GM18870 (cell line): ENCODE measurements around the gene PAX8.

Source experiments
- ATAC-seq: cut with Tn5 transposase; IDR thresholded peaks from one replicate; pipeline ENCODE4 v1.9.1; 2021; ENCODE audit warnings: moderate library complexity; ENCODE audit not compliant: unreplicated experiment

Gene PAX8

DNA sequence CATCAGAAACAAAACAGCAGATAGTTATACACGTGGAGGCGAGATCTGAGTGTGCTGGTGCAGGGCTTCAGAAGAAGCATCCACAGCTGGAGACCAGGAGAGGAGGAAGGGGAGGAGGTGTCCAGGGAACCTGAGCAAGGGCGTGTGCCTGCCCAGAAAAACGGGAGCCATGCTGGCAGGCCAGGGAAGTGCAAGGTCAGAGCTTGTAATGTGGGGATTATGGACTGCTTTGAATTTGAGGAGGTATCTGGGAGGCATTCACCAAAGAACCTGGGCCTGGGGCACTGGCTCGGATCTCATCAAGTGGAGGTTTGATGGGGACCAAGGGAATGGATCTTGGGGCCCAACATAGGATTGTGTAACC is 92.3 kb downstream of the PAX8 start:
- ATAC-seq, result no peak

DNA sequence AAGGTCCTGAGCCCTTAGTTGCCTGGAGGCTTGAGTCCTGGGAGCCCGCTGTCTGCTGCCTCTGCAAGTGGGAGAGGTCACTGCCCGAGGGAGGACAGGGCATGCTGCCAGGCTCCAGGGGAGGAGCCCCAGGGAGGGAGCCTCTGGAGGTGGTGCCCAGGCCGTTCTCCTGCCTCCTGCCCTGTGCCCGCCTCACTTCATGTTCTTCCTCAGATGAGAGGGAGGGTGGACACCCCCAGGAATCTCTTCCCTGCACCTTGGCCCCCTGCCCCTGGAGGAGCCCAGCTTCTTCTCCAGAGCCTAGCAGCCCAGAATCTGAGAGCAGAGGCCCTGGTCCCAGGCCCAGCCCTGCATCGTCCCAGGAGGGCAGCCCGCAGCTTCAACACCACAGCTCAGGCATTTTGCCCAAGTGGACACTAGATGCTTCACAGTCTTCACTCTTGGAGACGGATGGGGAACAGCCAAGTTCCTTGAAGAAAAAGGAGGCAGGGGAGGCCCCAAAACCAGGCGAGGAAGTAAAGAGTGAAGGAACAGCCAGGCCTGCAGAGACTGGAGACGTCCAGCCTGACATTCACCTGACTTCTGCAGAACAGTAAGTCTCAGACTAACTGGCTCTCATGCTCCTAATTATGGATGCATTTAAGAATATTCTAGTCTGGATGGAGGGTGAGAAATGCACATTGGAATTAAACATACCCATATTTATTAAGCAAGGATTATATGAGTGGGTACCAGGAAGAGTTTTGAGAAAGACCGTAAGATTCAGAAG is 92.9 kb downstream of the PAX8 start:
- ATAC-seq, result no peak

DNA sequence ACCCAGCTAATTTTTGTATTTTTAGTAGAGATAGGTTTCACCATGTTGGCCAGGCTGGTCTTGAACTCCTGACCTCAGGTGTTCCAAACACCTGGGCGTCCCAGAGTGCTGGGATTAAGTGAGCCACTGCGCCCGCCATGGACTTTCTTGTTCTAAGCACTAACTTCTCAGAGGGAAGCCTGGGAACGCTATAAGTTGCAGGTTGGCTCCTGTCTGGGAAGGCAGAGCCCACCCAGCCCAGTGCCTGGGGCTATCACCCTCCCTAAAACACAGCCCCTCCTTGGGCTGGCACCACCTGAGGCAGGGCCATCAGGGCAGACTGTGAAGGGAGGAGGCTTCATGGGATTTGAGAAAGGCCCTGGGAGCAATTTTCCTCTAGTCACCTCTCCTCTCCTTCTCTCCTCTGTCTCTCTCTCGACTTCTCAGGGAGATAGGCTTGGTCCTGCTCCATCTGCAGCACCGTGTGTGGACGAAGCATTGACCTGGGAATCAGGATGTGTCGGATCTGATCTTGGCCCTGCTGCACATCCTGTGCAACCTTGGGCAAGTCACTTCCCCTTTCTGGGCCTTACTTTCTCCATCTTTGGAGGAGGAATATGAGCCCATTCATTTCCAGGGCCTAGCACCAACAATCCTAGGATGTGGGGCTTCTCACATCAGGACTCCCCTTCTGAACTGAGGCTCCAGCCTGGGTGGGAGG is 94.0 kb downstream of the PAX8 start:
- no peak for ATAC-seq

DNA sequence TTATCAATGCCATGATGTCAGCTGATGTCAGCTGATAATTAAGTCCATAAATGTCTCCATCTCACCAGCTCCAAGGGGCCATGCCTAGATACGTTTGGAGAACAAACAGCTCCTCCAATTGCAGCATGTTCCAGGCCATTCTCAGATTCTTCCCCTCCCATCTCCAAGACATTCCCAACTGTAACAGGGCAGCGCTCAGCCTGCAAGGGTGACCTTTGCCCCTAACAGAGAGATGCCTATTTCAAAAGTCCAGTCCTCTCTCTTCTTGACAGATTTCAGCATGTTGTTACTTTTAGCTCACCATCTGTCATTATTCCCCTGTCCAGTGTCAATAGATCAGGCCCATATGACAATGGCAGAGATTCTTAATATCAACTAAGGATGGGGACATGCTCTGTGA is 95.0 kb downstream of the PAX8 start:
- ATAC-seq, result no peak

DNA sequence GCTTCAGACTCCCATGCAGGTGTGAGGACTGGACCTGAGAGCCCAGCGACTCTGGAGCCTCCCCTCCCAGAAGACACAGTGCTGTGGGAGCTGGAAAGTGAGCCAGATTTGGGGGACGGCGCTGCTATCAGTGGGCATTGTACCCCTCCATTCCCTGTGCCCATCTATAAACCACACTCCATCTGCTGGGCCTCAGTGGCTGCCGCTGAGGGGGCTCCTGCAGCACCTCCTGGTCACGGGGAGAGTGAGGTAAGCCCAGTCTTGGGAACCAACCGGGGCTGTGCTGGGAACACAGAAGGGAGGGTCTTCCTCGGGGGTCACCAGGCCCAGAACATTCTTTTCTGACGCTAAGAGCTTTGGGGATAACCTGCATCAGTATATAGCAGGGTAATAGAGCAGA is 95.5 kb downstream of the PAX8 start:
- ATAC-seq, result no peak

DNA sequence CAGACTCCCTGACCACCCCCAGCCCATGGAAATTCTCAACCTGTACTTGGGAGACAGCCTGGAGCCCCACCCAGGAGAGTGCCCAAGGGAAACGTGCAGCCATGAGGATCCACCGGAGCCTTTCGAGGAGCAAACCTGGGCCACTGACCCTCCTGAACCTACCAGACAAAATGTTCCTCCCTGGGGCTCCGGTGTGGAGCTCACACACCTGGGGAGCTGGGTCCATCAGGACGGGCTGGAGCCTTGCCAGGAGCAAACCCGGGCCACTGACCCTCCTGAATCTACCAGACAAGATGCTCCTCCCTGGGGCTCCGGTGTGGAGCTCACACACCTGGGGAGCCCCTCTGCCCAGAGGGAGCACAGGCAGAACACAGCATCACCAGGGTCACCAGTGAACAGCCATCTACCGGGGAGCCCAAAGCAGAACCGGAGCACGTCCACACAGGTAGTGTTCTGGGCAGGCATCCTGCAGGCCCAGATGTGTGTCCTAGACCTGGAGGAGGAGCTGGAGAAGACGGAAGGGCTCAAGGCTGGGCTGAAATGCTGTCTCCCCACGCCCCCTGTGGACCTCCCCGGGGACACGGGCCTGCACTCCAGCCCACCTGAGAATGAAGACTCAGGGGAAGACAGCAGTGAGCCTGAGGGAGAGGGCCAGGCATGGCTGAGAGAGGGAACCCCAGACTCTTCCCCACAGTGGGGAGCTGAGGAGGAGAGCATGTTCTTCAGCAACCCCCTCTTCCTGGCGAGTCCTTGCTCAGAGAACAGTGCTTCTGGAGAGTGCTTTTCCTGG is 96.1 kb downstream of the PAX8 start:
- ATAC-seq, result no peak

DNA sequence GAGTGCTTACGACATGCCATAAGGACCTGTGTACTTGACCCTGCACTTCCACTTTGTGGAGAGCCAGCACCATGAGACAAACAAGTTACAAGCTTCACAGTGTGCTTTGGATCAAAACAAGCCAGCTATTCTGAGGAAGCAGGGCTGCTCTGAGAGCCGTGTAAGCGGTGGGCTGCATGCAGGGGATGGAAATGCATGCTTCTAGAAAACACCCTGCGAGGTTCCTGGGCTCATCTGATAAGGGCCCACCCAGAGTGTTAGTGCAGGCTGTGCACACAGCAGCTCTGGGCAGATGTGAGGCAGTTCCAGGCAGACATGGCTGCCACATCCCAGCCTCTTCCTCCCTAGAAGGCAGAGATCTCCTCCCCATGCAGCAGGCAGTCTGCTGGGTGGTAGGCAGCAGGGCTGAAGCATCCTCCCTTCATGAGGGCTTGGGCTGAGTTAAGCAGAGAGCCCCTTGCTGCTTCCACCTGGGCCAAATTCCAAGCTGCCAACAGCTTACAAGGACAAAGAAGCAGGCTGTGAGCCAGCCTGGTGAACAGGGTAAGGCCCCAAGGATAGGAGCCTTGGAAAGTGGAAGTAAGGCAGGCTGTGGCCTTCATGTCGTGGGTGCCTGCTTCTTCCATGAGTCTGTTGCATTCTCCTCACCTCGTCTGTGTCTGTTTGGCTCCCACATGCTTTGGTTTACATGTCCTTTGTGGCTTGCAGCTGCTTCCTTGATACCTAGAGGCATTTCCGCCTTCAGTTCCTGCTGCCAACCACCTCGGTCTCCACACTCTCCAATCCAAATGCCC is 97.3 kb downstream of the PAX8 start:
- no peak for ATAC-seq

DNA sequence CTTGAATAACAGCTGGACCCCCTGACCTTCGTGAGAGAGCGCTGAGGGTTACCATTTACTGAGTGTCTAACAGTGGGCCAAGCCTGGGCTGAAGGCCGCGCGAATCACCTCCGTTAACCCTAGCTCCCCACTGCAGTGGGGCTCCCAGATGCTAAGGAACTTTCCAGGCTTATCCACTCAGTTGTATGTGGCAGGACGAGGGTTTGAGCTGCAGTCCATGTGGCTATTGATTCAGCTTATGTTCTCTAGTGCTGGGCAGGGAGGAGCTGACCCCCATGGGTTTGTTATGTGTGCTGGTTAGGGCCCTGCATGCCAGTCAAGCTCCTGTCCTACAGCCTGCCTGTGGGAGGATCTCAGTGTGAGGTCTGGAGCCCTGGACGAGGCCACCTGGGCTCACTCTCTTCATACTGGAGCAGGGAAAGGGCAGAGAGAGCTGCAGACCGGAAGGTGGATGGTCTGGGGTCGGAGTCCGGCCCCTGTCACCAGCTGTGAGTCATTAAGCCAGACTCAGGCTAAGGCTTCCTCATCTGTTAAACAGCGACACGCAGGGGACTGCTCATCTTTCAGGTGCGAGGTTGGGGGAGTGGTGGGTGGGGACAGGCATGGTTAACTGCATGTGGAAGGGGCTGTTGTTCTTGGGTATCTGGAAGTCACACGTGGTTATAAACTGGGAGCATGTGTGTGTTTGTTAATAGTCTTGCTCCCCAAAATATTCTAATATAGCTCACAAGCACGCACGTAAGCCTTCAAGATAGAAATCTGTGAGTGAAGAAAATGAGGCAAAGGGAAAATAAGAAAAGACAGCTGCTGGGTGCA is 98.4 kb downstream of the PAX8 start:
- no peak for ATAC-seq

DNA sequence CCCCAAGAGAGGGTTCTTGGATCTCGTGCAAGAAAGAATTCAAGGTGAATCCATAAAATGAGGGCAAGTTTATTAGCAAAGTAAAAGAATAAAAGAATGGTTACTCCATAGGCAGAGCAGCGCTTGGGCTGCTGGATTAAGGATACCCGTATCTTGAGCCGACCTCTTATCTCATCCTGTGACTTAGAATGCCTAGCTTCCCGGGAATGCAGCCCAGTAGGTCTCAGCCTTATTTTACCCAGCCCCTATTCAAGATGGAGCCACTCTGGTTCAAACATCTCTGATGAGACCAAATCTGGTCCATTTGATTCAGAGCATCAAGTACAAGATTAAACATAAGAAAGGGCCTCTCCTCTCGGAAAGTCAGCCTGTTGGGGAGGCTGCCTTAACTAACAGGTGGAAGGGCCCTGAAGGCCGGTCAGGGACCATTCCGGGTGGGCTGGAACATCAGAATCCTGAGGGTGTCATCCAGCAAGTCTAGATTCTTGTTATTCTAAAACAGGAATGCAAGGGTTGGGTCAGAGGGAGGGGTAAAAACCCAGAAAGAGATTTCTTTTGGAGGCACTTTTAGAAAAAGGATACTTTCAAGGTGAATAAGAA is 99.2 kb downstream of the PAX8 start:
- no peak for ATAC-seq

DNA sequence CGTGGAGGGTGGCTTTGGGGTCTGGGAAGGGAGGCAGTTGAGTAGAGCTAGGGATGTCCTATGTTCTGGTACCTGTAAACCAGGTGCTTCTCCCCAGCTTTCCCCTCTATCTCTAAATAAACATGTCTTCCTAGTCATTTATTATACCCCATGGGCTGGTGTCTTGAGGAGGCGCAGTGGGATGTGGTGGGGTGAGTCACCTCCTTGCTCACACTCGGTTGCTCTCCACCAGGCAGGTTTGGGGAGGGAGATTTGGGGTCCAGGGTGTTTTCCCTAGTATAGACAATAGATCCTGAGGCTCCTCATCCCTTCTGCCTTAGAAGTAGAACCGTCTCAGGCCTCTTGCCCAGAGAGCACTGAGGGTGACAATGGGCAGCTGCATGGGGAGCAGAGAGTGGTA is 99.8 kb downstream of the PAX8 start:
- no peak for ATAC-seq

DNA sequence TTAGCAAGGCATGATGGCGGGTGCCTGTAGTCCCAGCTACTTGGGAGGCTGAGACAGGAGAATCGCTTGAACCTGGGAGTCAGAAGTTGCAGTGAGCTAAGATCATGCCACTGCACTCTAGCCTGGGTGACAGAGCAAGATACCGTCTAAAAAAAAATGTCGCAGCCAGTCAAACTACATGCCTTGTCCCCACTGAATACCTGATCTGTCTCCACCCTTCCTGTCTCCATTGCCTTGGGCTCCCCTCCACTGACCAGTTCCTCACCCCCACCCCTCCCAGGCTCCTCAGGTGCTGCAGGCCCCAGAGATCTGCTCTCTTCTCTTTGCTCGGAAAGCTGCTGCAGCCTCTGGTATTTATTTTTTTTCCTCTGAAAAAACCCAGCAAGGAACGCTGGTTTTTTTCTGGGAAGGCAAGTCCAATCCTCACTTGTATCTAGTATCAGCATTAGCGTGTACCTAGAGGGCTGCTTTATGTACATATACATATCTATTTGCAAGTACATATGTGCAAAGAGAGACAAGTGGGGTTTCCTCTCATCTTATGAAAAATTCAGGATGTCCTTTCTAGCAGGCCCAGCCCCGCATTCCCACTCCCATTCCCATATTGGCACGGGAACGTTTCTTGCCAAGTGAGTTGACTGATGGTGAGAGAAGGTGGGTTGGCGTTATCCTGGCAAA is 100.5 kb downstream of the PAX8 start:
- no peak for ATAC-seq

DNA sequence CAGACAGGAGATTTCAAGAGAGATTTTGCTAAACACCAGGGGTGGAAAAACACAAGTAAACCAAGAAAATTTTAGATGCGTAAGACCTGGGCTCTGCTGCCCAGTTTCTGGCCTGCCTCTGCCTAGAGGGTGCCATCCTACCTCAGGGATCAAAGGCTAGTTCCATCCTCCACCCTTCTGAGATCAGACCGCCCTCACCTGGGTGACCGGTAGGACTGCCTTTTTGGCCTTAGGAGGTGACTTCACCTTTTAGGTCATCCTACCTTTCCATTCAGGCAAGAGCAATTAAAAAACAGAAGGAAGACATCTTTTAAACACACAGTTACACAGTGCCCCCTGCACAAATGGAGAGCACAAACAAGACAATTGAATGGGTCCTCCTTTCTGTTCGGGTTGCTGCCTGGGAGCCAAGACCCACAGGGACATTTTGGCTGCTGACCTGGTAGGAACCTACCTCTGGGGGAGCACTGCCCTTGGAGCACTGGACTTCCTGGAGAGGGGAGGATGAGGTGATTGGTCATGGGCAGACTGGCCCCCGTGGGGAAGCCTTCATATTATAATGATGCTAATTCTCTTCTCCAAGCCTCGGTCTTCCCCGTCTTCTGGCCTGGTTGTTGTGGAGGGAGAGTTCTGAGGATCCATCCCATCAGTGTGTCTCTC is 101.9 kb downstream of the PAX8 start:
- no peak for ATAC-seq

DNA sequence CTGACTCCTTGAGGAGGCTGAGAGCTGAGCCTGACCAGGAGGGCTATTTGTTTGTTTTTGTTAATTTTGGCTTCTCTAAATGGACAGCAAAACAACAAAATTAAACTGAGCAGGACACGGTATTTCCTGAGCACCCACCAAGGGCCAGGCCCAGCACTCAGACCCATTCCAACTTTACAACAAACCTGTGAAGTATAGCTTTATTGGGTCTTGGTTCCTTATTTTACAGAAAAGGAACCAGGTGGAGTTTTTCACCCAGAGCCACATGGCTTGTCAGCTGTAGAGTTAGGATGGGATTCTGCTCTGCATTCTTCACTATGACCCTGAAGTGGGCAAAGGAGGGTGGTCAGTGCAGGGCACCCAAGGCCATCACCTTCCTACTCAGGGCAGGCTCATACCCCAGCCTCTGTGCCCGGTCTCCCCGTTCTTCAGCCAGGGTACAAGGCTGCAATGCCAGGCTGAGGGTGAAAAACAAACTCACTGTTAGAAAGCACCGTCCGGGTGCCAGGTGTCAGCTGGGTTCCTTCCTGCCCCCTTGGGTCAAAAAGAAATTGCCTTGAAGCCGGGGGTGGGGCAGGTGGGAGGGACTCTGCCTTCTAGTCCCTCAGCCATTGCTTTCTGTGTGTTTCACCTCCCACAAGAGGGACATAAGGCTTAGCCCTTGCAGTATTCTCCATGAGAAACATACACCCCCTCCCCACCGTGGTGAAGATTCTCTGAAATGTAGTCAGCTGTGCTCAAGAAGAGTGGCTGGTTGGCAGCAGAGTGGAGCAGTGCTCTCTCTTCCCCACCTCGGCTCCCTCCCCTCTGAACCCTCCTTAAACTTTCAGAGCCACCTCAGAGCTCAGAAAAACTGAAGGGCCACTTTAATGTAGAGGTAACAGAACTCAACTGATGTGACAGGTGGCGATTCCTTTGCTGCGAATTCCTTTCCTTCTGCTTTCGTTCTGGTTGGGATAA is 102.7 kb downstream of the PAX8 start:
- ATAC-seq, result no peak

DNA sequence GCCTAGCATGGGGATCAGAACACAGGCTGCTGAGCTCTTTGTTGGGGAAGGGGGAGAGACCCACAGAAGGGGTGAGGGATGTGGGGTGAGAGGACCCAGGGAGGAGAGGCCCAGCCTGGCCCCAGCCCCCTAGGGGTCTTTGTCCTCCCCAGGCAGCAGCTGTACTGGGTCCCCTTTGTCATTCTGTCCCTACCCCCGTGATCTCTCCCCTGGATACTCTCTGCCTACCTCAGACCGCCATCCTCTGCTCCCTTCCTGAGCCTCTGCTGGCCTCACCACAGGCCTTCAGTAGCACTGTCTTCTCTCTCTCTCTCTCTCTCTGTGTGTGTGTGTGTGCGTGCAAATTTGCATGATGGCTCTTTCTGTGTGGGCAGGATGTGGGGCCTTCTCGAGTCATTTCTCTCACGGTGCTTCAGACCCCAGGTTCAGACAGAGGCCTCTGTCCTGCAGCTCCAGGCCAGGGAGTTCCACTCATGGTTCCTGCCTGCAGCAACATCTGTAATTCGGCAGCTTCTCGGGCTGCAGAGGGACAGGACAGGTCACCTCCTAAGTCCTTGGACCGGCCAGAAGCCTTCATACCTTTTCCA is 103.6 kb downstream of the PAX8 start:
- ATAC-seq, result peak; percentile 67

DNA sequence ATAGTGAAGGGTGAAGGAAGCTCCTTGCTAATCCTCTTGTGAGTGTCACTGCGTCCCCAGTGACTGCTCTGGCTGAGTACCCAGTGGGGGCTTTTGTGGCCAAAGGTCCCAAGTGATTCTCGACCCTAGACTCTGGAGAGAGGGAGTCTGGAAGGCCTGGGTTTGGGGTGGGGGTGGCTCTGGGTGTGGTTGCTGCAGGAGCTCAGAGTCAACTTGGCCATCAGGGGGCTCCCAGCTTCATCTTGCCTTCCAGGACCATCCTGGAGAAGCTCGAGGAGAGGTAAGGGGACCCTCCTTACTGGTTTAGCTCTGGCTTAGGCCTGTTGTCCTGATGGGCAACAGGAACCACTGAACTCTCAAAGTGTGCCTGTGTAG is 104.4 kb downstream of the PAX8 start:
- ATAC-seq, result no peak

DNA sequence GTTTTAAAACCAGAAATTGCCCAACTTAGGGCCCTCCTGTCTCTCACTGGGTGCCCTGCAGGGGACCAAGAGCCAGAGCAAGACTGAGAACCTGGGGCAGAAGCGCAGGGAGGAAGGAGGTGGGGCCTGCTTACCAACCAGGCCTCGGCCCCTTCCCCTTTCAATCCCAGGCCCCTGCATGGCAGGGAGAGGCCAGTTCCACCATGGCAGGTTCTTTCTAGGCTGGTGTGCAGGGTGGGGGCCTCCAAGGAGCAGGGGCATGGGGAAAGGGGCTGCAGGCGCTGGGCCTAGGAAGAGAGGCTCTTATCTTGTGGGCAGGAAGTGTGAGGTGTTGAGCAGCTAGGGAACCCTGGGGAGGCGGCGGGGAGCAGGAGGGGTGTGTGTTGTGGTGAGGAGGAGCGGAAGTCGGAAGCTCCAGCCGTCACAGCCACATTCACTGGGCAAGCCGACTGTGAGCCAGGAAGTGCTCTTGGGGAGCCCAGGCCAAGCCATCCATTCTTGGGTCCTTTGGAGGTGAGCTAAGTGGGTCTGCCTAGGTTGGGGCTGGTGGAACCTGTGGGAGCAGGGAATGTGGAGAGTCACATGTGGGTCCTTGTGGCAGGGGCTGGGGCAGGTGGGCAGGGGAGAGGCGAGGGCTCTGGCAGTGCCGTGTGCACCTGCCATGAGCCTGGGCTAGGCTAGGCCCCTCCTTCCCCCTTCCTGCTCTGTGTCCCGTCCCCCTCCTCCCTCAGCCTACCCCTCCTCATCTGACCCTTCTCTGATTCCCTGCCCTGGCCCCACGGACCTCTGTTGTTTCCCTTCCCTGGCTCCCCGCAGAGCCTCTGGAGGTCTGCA is 105.0 kb downstream of the PAX8 start, which contains the start of gene PSD4:
PSD4 (plus strand) TSS at position 430 of the 834 bp plus-strand sequence. CDS start 8,486 bp downstream, outside the sequence.
- ATAC-seq, result peak; percentile 82
